ENCODE measurements around the gene ZDHHC8. TPM values are rescaled to one million over a fixed set of nuclear protein-coding genes. Genes with fewer than 3 reads are reported as not detected.

The ZDHHC8 gene
- total and polyA plus RNA-seq, 12 donors = 5.7 to 109 (median 36.1) TPM

- WGBS, 4 donors = 85 to 87% (median 87%) methylated on average over 9 to 11 of the region's 11 CpGs
- Histone ChIP-seq H3K36me3 (replicated peaks in 1 of 2) (peaks cover 0 to 96% of the 10 kb centered on the region in 2 donors), H3K4me3 (no peak overlapping the region)
These were observed 41.5 kb upstream of the ZDHHC8 start for GRCh38 chr22:20089977-20090729.

GRCh38 chr22:20090730-20091240, 40.8 kb upstream of the ZDHHC8 start:
- Histone ChIP-seq H3K36me3 (replicated peaks in 1 of 2) (peaks cover 0 to 99% of the 10 kb centered on the region in 2 donors), H3K4me1 (replicated peaks in 1 of 2) (no peaks in the 10 kb centered on the region), H3K9me3 (replicated peaks in 1 of 3) (no peaks in the 10 kb centered on the region), H3K27me3 (no peaks in the 10 kb centered on the region), H3K27ac (no peak overlapping the region), H3K4me3 (no peak overlapping the region)
- DNase-seq = no peak
- intact Hi-C loops (cut with DNase I) = loop anchor here in 1 of 2 donors (10.0 kb wide), 1 partner anchor 76 kb away; the partner anchor contains the start of gene ARVCF
- 89 to 92% (median 90%) methylated on average over 9 of the region's 9 CpGs for WGBS, 4 donors
- no peak for TF ChIP-seq POLR2A (IDR thresholded peaks at IDR 0.05)
- no peak for TF ChIP-seq CTCF (IDR thresholded peaks at IDR 0.05)

More at GRCh38 chr22:20089977-20090729, 41.5 kb upstream of the ZDHHC8 start:
- H3K9me3 ChIP-seq (replicated peaks in 1 of 3) = no peaks in the 10 kb centered on the region
- no peak for DNase-seq
- H3K27me3 ChIP-seq = no peaks in the 10 kb centered on the region
- intact Hi-C loops (cut with DNase I) = loop anchor here (10.0 kb wide), 2 partner anchors 75 to 115 kb away; partner anchors contain the start of gene ARVCF (in 1 of the 2)
- peaks cover 0 to under 1% of the 10 kb centered on the region in 2 donors for H3K4me1 ChIP-seq (replicated peaks in 1 of 2)
- no peak overlapping the region for H3K27ac ChIP-seq
- TF ChIP-seq CTCF (IDR thresholded peaks at IDR 0.05) = no peak
- no peak for TF ChIP-seq POLR2A (IDR thresholded peaks at IDR 0.05)

GRCh38 chr22:20091690-20092476, 39.7 kb upstream of the ZDHHC8 start:
- WGBS, 4 donors = 93 to 95% (median 95%) methylated on average over 16 of the region's 16 CpGs
- Histone ChIP-seq H3K9me3 (replicated peaks in 1 of 3) (no peaks in the 10 kb centered on the region), H3K4me3 (no peak overlapping the region), H3K27ac (no peak overlapping the region), H3K36me3 (replicated peaks in 1 of 2) (peaks cover 0 to 99% of the 10 kb centered on the region in 2 donors), H3K4me1 (replicated peaks in 1 of 2) (no peaks in the 10 kb centered on the region), H3K27me3 (no peaks in the 10 kb centered on the region)
- no peak for TF ChIP-seq POLR2A (IDR thresholded peaks at IDR 0.05)
- TF ChIP-seq CTCF (IDR thresholded peaks at IDR 0.05) = no peak
- intact Hi-C loops (cut with DNase I) = loop anchor here in 1 of 2 donors (10.0 kb wide), 1 partner anchor 77 kb away; the partner anchor contains the start of gene ARVCF
- DNase-seq = peak in 1 of 7 donors; percentile 9

GRCh38 chr22:20092477-20092854, 39.1 kb upstream of the ZDHHC8 start:
- Histone ChIP-seq H3K27ac (no peak overlapping the region), H3K9me3 (replicated peaks in 1 of 3) (no peaks in the 10 kb centered on the region), H3K4me1 (replicated peaks in 1 of 2) (no peaks in the 10 kb centered on the region), H3K4me3 (no peak overlapping the region), H3K36me3 (replicated peaks in 1 of 2) (peaks cover 0 to 99% of the 10 kb centered on the region in 2 donors), H3K27me3 (no peaks in the 10 kb centered on the region)
- 92 to 93% (median 93%) methylated on average over 11 of the region's 11 CpGs for WGBS, 4 donors
- intact Hi-C loops (cut with DNase I) = loop anchor here in 1 of 2 donors (10.0 kb wide), 1 partner anchor 78 kb away; the partner anchor contains the start of gene ARVCF
- peak in 1 of 7 donors; percentile 8 for DNase-seq
- TF ChIP-seq POLR2A (IDR thresholded peaks at IDR 0.05) (no peak), CTCF (IDR thresholded peaks at IDR 0.05) (no peak)
